NCI-H2227 (cell line): ENCODE data around the gene PLA2G4A.

Experiments
- DNase-seq: peaks from one replicate; lab custom pipeline; 2025; ENCODE audit not compliant: unreplicated experiment; lab: John Stamatoyannopoulos, UW

The PLA2G4A gene

GRCh38 chr1:187010571-187011309 is 182.0 kb downstream of the PLA2G4A start:
- DNase-seq, result no peak

GRCh38 chr1:187013582-187014200 is 184.9 kb downstream of the PLA2G4A start:
- no peak for DNase-seq

GRCh38 chr1:187018291-187018690 is 189.5 kb downstream of the PLA2G4A start:
- no peak for DNase-seq

- no peak for DNase-seq
These were observed 198.5 kb downstream of the PLA2G4A start for GRCh38 chr1:187027253-187027652.

- no peak for DNase-seq
These were observed 203.7 kb downstream of the PLA2G4A start for GRCh38 chr1:187032316-187032981.

GRCh38 chr1:187032982-187033692 is 204.4 kb downstream of the PLA2G4A start:
- DNase-seq, result no peak

GRCh38 chr1:187033693-187034390 is 205.1 kb downstream of the PLA2G4A start:
- DNase-seq, result no peak

GRCh38 chr1:187034501-187034900 is 205.8 kb downstream of the PLA2G4A start:
- no peak for DNase-seq

- no peak for DNase-seq
These were observed 209.3 kb downstream of the PLA2G4A start for GRCh38 chr1:187037973-187038553.
